Brain microvascular endothelial cell (primary cell): ENCODE data around the gene TMEM164.
A peak's percentile ranks its signal among the peaks of the same experiment; 100 is the strongest.

Experiments used
- DNase-seq: peaks from one replicate; pipeline ENCODE4 v3.0.0-alpha.2; 2020
- H3K27ac ChIP-seq: fragments of 250-450 bp; sonication (Bioruptor Pico); 2 replicates; pipeline ENCODE4 v1.5.1; 2020; ENCODE audit warnings: mild to moderate bottlenecking, moderate library complexity
- H3K27me3 ChIP-seq: fragments of 250-450 bp; sonication (Bioruptor Pico); replicated peaks from 2 replicates; pipeline ENCODE4 v1.5.1; 2020; ENCODE audit warnings: mild to moderate bottlenecking
- H3K36me3 ChIP-seq: fragments of 250-450 bp; sonication (Bioruptor Pico); replicated peaks from 2 replicates; pipeline ENCODE4 v1.5.1; 2020; ENCODE audit warnings: mild to moderate bottlenecking
- H3K4me3 ChIP-seq: 2 replicates; pipeline ENCODE4 v1.5.1; 2011; ENCODE audit warnings: low read depth, mild to moderate bottlenecking, control low read depth, low read length, moderate library complexity
- CTCF ChIP-seq: IDR thresholded peaks from 2 replicates; pipeline ENCODE4 v1.5.1; 2011; ENCODE audit warnings: low read depth, mild to moderate bottlenecking, moderate library complexity, low read length, control low read depth, inconsistent platforms; ENCODE audit errors: missing control alignments
- in situ Hi-C: cut with HindIII; loops from 2 replicates; pipeline ENCODE4 v1.10.0; 2017; ENCODE audit warnings: low sequenced_read_pairs, low pct_ligation_motif_present

Gene TMEM164

GRCh38 chrX:110081320-110081719 lies 78.4 kb downstream of the TMEM164 start:
- no peak overlapping the region for H3K4me3 ChIP-seq
- in situ Hi-C loops, result no loop called here
- no peak for DNase-seq
- no peak for TF ChIP-seq CTCF
- H3K27me3 ChIP-seq, result no peaks in the 10 kb centered on the region
- H3K27ac ChIP-seq, result peak overlapping the region; percentile 82
- no peaks in the 10 kb centered on the region for H3K36me3 ChIP-seq

- peak overlapping the region; percentile 82 for H3K27ac ChIP-seq
These were observed 78.8 kb downstream of the TMEM164 start for GRCh38 chrX:110081740-110082139.

GRCh38 chrX:110082161-110082560 lies 79.2 kb downstream of the TMEM164 start:
- Histone ChIP-seq H3K36me3 (no peaks in the 10 kb centered on the region), H3K4me3 (no peak overlapping the region), H3K27ac (peak overlapping the region; percentile 82), H3K27me3 (no peaks in the 10 kb centered on the region)
- DNase-seq, result peak; percentile 79
- TF ChIP-seq CTCF, result no peak
- in situ Hi-C loops, result no loop called here

More at GRCh38 chrX:110081740-110082139, 78.8 kb downstream of the TMEM164 start:
- H3K4me3 ChIP-seq, result no peak overlapping the region
- peak; percentile 23 for DNase-seq
- H3K36me3 ChIP-seq, result no peaks in the 10 kb centered on the region
- in situ Hi-C loops, result no loop called here
- H3K27me3 ChIP-seq, result no peaks in the 10 kb centered on the region
- no peak for TF ChIP-seq CTCF

- Histone ChIP-seq H3K27me3 (no peaks in the 10 kb centered on the region), H3K4me3 (no peak overlapping the region), H3K27ac (peak overlapping the region; percentile 97), H3K36me3 (no peaks in the 10 kb centered on the region)
- TF ChIP-seq CTCF, result no peak
- in situ Hi-C loops, result no loop called here
- peak; percentile 33 for DNase-seq
These were observed 83.4 kb downstream of the TMEM164 start for GRCh38 chrX:110086162-110086915.

- TF ChIP-seq CTCF, result no peak
- peak overlapping the region; percentile 20 for H3K4me3 ChIP-seq
These were observed 84.1 kb downstream of the TMEM164 start for GRCh38 chrX:110086916-110087484.

More at GRCh38 chrX:110086916-110087484, 84.1 kb downstream of the TMEM164 start:
- peak; percentile 88 for DNase-seq
- in situ Hi-C loops, result no loop called here
- H3K27me3 ChIP-seq, result no peaks in the 10 kb centered on the region
- H3K36me3 ChIP-seq, result no peaks in the 10 kb centered on the region
- H3K27ac ChIP-seq, result peak overlapping the region; percentile 97
